ENCODE measurements around the gene FBRSL1.
"Not testable (repeated sequence)": the region's sequence is repeated elsewhere in the genome, so short reads cannot be mapped to it uniquely, and the experiment has no call there.

The FBRSL1 gene

GRCh38 chr12:132454193-132454932, 35.6 kb upstream of the FBRSL1 start:
- DNase-seq: no peak

- DNase-seq: no peak
These were observed 35.0 kb upstream of the FBRSL1 start for GRCh38 chr12:132454933-132455418.

GRCh38 chr12:132455565-132455964, 34.4 kb upstream of the FBRSL1 start:
- DNase-seq: no peak

GRCh38 chr12:132456186-132456943, 33.6 kb upstream of the FBRSL1 start:
- DNase-seq: no peak

GRCh38 chr12:132456944-132457495, 32.9 kb upstream of the FBRSL1 start:
- no peak for DNase-seq

- no peak for DNase-seq
These were observed 31.5 kb upstream of the FBRSL1 start for GRCh38 chr12:132458441-132458840.

- DNase-seq: no peak
These were observed 30.9 kb upstream of the FBRSL1 start for GRCh38 chr12:132458846-132459641.

GRCh38 chr12:132460571-132460970, 29.4 kb upstream of the FBRSL1 start:
- DNase-seq: no peak

GRCh38 chr12:132461526-132461925, 28.4 kb upstream of the FBRSL1 start:
- DNase-seq: no peak

- DNase-seq: no peak
These were observed 27.2 kb upstream of the FBRSL1 start for GRCh38 chr12:132462788-132463187.

- not testable (repeated sequence) for DNase-seq
These were observed 26.5 kb upstream of the FBRSL1 start for GRCh38 chr12:132463284-132463924.

- DNase-seq: not testable (repeated sequence)
These were observed 25.6 kb upstream of the FBRSL1 start for GRCh38 chr12:132464304-132464703.

GRCh38 chr12:132464820-132465219, 25.1 kb upstream of the FBRSL1 start:
- DNase-seq: no peak

GRCh38 chr12:132465269-132466190, 24.4 kb upstream of the FBRSL1 start:
- no peak for DNase-seq

GRCh38 chr12:132466241-132467201, 23.4 kb upstream of the FBRSL1 start:
- DNase-seq: no peak

GRCh38 chr12:132467511-132467910, 22.4 kb upstream of the FBRSL1 start:
- DNase-seq: no peak

GRCh38 chr12:132469423-132469822, 20.5 kb upstream of the FBRSL1 start:
- no peak for DNase-seq

- no peak for DNase-seq
These were observed 19.6 kb upstream of the FBRSL1 start for GRCh38 chr12:132470397-132470796.

GRCh38 chr12:132471011-132471857, 18.7 kb upstream of the FBRSL1 start:
- no peak for DNase-seq
